Lower lobe of right lung (tissue), 2 donors: Measurements from ENCODE around the gene YTHDC2. TPM values are rescaled to one million over a fixed set of nuclear protein-coding genes. Genes with fewer than 3 reads are reported as not detected.

Source experiments
- ATAC-seq, 2 donors: fragments of 200-7000 bp; cut with Tn5 transposase; one replicate each; pipeline ENCODE4 v1.9.1; 2020 to 2022; ENCODE audit warnings: mild to moderate bottlenecking in 2 of 2, moderate library complexity in 2 of 2
- DNase-seq: peaks from one replicate; pipeline ENCODE4 v3.0.0-alpha.2; 2020
- H3K27ac ChIP-seq: fragments of 200-600 bp; one replicate; pipeline ENCODE4 v1.8.0; 2022
- H3K27me3 ChIP-seq: fragments of 200-600 bp; one replicate; pipeline ENCODE4 v1.8.0; 2022; ENCODE audit warnings: low read depth
- H3K36me3 ChIP-seq: fragments of 200-600 bp; one replicate; pipeline ENCODE4 v1.8.0; 2022; ENCODE audit warnings: mild to moderate bottlenecking
- H3K4me1 ChIP-seq: fragments of 200-600 bp; one replicate; pipeline ENCODE4 v1.8.0; 2022
- H3K4me3 ChIP-seq: fragments of 200-600 bp; one replicate; pipeline ENCODE4 v1.8.0; 2022; ENCODE audit warnings: mild to moderate bottlenecking
- H3K9me3 ChIP-seq: fragments of 200-600 bp; one replicate; pipeline ENCODE4 v1.8.0; 2022
- CTCF ChIP-seq: fragments of 200-600 bp; IDR thresholded peaks from one replicate; pipeline ENCODE4 v1.8.0; 2022; ENCODE audit warnings: antibody characterized with exemption, mild to moderate bottlenecking
- intact Hi-C: fragments of 100-400 bp; cut with DNase I; formaldehyde crosslinking; loops from one replicate; pipeline ENCODE4 v1.11.0; 2022
- total RNA-seq: library from RNA; stranded (reverse); fragmentation: NEBNext Ultra II Directional; extraction: Animal tissue kit (Norgen Biotek cat#: 25700); gene quantifications from one replicate; pipeline ENCODE4 v1.2.1, GENCODE V29; 2021
- donor health status: DM: no; HTN: yes; CAD: no; lungs with severe emphysema.

The YTHDC2 gene
- total RNA-seq, 1 donor from 2014 or later, result 21.1 TPM

DNA sequence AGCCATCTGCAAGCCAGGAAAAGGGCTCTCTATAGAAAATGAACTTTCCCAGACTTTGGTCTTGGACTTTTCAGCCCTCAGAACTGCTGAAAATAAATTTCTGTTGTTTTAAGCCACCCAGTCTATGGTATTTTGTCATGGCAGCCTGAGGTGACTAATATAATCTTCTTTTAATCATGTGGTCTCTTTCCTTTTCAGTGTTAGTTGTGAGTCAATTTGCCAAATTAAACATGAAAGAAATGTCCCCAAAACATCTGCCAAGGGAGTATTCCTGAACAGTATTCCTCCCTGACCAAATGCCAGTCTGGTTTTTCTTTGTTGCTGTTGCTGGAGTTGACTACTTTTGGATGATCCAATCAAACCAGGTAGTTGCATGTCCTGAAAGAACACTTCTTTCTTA is 4.7 kb upstream of the YTHDC2 start:
- DNase-seq (no peak), ATAC-seq (no peak)
- Histone ChIP-seq H3K27me3 (peaks cover 5% of the 10 kb centered on the region), H3K36me3 (no peaks in the 10 kb centered on the region), H3K9me3 (no peaks in the 10 kb centered on the region), H3K4me3 (no peak overlapping the region), H3K4me1 (no peaks in the 10 kb centered on the region), H3K27ac (no peak overlapping the region)
- intact Hi-C loops, result no loop called here
- TF ChIP-seq CTCF, result no peak

GRCh38 chr5:113510836-113511451 is 2.5 kb upstream of the YTHDC2 start:
- H3K4me3 ChIP-seq, result no peak overlapping the region
- intact Hi-C loops, result no loop called here
- no peak for ATAC-seq
- peaks cover 17% of the 10 kb centered on the region for H3K4me1 ChIP-seq
- no peaks in the 10 kb centered on the region for H3K36me3 ChIP-seq
- H3K27ac ChIP-seq, result no peak overlapping the region
- H3K9me3 ChIP-seq, result no peaks in the 10 kb centered on the region
- TF ChIP-seq CTCF, result peak; percentile 32
- DNase-seq, result no peak
- H3K27me3 ChIP-seq, result peaks cover 5% of the 10 kb centered on the region

GRCh38 chr5:113512341-113512740 is 1.2 kb upstream of the YTHDC2 start:
- Histone ChIP-seq H3K36me3 (no peaks in the 10 kb centered on the region), H3K27me3 (peaks cover 3% of the 10 kb centered on the region), H3K4me1 (peaks cover 25% of the 10 kb centered on the region), H3K4me3 (no peak overlapping the region), H3K27ac (no peak overlapping the region), H3K9me3 (no peaks in the 10 kb centered on the region)
- ATAC-seq (no peak), DNase-seq (no peak)
- intact Hi-C loops, result no loop called here
- TF ChIP-seq CTCF, result no peak

- Histone ChIP-seq H3K36me3 (no peaks in the 10 kb centered on the region), H3K27me3 (no peaks in the 10 kb centered on the region), H3K4me1 (peaks cover 25% of the 10 kb centered on the region), H3K27ac (peak overlapping the region; percentile 92), H3K9me3 (no peaks in the 10 kb centered on the region), H3K4me3 (peak overlapping the region; percentile 78)
- peak in 1 of 2 donors; percentile 32 for ATAC-seq
- intact Hi-C loops, result no loop called here
- DNase-seq, result no peak
- no peak for TF ChIP-seq CTCF
Observed at GRCh38 chr5:113514289-113514635, 768 bp downstream of the YTHDC2 start.

- intact Hi-C loops, result no loop called here
Observed at GRCh38 chr5:113518884-113519283, 5.4 kb downstream of the YTHDC2 start.

More at GRCh38 chr5:113518884-113519283, 5.4 kb downstream of the YTHDC2 start:
- no peaks in the 10 kb centered on the region for H3K9me3 ChIP-seq
- no peak overlapping the region for H3K27ac ChIP-seq
- no peaks in the 10 kb centered on the region for H3K27me3 ChIP-seq
- H3K4me3 ChIP-seq, result no peak overlapping the region
- DNase-seq, result no peak
- no peaks in the 10 kb centered on the region for H3K36me3 ChIP-seq
- ATAC-seq, result no peak
- no peak for TF ChIP-seq CTCF
- H3K4me1 ChIP-seq, result peaks cover 26% of the 10 kb centered on the region
